PC-3 (cell line): Measurements from ENCODE around the gene ZSCAN2.

Source experiments
- CTCF ChIP-seq: fragments of 300-600 bp; sonication (generic); conservative IDR thresholded peaks from 2 replicates; pipeline ENCODE4 v1.5.1; 2017; ENCODE audit warnings: antibody characterized with exemption, low read depth, mild to moderate bottlenecking, low read length
- EZH2 ChIP-seq: fragments of 300-600 bp; sonication (generic); IDR thresholded peaks from one replicate; pipeline ENCODE4 v1.6.1; 2017; ENCODE audit warnings: antibody characterized with exemption, mild to moderate bottlenecking, low read length; ENCODE audit not compliant: unreplicated experiment
- EZH2phosphoT487 ChIP-seq: fragments of 300-600 bp; sonication (generic); IDR thresholded peaks from 2 replicates; pipeline ENCODE4 v1.6.1; 2018; ENCODE audit warnings: mild to moderate bottlenecking, antibody characterized with exemption, low read length, borderline replicate concordance

GRCh38 chr15:84671211-84671610 is 70.4 kb downstream of the ZSCAN2 start:
- TF ChIP-seq CTCF (no peak), EZH2phosphoT487 (no peak), EZH2 (no peak)
